Skin of body (tissue), 2 donors: ENCODE results near the gene HHLA2. TPM values are rescaled to one million over a fixed set of nuclear protein-coding genes. Genes with fewer than 3 reads are reported as not detected.

Experiments
- DNase-seq: peaks from one replicate; lab custom pipeline; 2025; lab: John Stamatoyannopoulos, UW
- total RNA-seq: library from RNA; depleted of rRNA; stranded (reverse); fragments of >200 nt; gene quantifications from one replicate; pipeline ENCODE4 v1.2.3, GENCODE V29; 2014

Gene HHLA2
- total RNA-seq, 1 donor from 2014 or later: not detected

- no peak for DNase-seq
Measured at GRCh38 chr3:108416111-108416869, 119.9 kb downstream of the HHLA2 start.

GRCh38 chr3:108420926-108421325, 124.6 kb downstream of the HHLA2 start:
- no peak for DNase-seq

Other genes starting within 250 kb of the HHLA2 start
- gene CD47, start 205.5 kb upstream of the HHLA2 start, total RNA-seq: 78.4 TPM
- gene IFT57, start 74.1 kb upstream of the HHLA2 start, total RNA-seq: 40.4 TPM
- gene MYH15, start 214.0 kb downstream of the HHLA2 start, total RNA-seq: 0.49 TPM